Smooth muscle cell (in vitro differentiated cells): ENCODE data around the gene MRGPRX2. TPM values are rescaled to one million over a fixed set of nuclear protein-coding genes. Genes with fewer than 3 reads are reported as not detected.

Experiments used
- DNase-seq: peaks from one replicate; lab custom pipeline; 2025; ENCODE audit not compliant: unreplicated experiment; lab: John Stamatoyannopoulos, UW
- H2AFZ ChIP-seq: fragments of 200-600 bp; sonication (generic); 2 replicates; pipeline ENCODE4 v1.6.0; 2016; ENCODE audit warnings: antibody characterized with exemption, low read depth, mild to moderate bottlenecking
- H3F3A ChIP-seq: fragments of 200-600 bp; sonication (generic); 2 replicates; pipeline ENCODE4 v1.6.0; 2017; ENCODE audit warnings: antibody characterized with exemption, low read depth
- H3K27ac ChIP-seq: fragments of 200-600 bp; sonication (generic); 2 replicates; pipeline ENCODE4 v1.5.1; 2016; ENCODE audit warnings: low read depth, mild to moderate bottlenecking
- H3K27me3 ChIP-seq: fragments of 200-600 bp; sonication (generic); 2 replicates; pipeline ENCODE4 v1.6.1; 2016; ENCODE audit warnings: low read depth, mild to moderate bottlenecking
- H3K36me3 ChIP-seq: fragments of 200-600 bp; sonication (generic); 2 replicates; pipeline ENCODE4 v1.5.1; 2016; ENCODE audit warnings: low read depth
- H3K4me1 ChIP-seq: fragments of 200-600 bp; sonication (generic); 2 replicates; pipeline ENCODE4 v1.5.1; 2016; ENCODE audit warnings: low read depth
- H3K4me2 ChIP-seq: fragments of 200-600 bp; sonication (generic); 2 replicates; pipeline ENCODE4 v1.6.0; 2016; ENCODE audit warnings: mild to moderate bottlenecking
- H3K4me3 ChIP-seq: fragments of 200-600 bp; sonication (generic); 2 replicates; pipeline ENCODE4 v1.5.1; 2016; ENCODE audit warnings: mild to moderate bottlenecking
- H3K79me2 ChIP-seq: fragments of 200-600 bp; sonication (generic); 2 replicates; pipeline ENCODE4 v1.6.0; 2016; ENCODE audit warnings: low read depth, mild to moderate bottlenecking
- H3K9ac ChIP-seq: fragments of 200-600 bp; sonication (generic); 2 replicates; pipeline ENCODE4 v1.6.0; 2016; ENCODE audit warnings: low read depth
- H3K9me3 ChIP-seq: fragments of 200-600 bp; sonication (generic); replicated peaks from 2 replicates; pipeline ENCODE4 v1.5.1; 2016; ENCODE audit warnings: low read depth
- H4K20me1 ChIP-seq: fragments of 200-600 bp; sonication (generic); 2 replicates; pipeline ENCODE4 v1.6.0; 2016; ENCODE audit warnings: low read depth
- WGBS: methylation state at CpG from one replicate; pipeline ENCODE4 v1.1.7; 2016; ENCODE audit warnings: low lambda C conversion rate; 5-methylcytosine and 5-hydroxymethylcytosine counted together
- polyA plus RNA-seq: library from polyadenylated mRNA; unstranded; fragments of >200 nt; fragmentation: Nextera tagmentation; extraction: Ambion mirVana; gene quantifications from 2 replicates; pipeline ENCODE4 v1.2.1, GENCODE V29; 2016
- total RNA-seq: library from RNA; depleted of rRNA; stranded (reverse); fragments of >200 nt; gene quantifications from 2 replicates; pipeline ENCODE4 v1.2.3, GENCODE V29; 2014
- TF ChIP-seq, protein P1 (sequence below): fragments of 200-600 bp; sonication (generic); IDR thresholded peaks from 2 replicates; pipeline ENCODE4 v1.5.1; 2017; ENCODE audit warnings: borderline replicate concordance, mild to moderate bottlenecking, antibody characterized with exemption; ENCODE audit not compliant: insufficient read depth, poor library complexity, severe bottlenecking

Gene MRGPRX2
- total and polyA plus RNA-seq, 2 experiments from 2014 or later: 0.19 TPM; not detected in 1

- no peaks in the 10 kb centered on the region for H3K36me3 ChIP-seq
- no peaks in the 10 kb centered on the region for H4K20me1 ChIP-seq
- H3K4me2 ChIP-seq: no peak overlapping the region
- H3K79me2 ChIP-seq: no peaks in the 10 kb centered on the region
- no peak overlapping the region for H2AFZ ChIP-seq
- H3K27me3 ChIP-seq: no peaks in the 10 kb centered on the region
- no peak for DNase-seq
- H3K4me1 ChIP-seq: no peaks in the 10 kb centered on the region
- H3K9ac ChIP-seq: no peak overlapping the region
- H3K4me3 ChIP-seq: no peak overlapping the region
- H3F3A ChIP-seq: no peaks in the 10 kb centered on the region
- TF ChIP-seq, protein P1, sequence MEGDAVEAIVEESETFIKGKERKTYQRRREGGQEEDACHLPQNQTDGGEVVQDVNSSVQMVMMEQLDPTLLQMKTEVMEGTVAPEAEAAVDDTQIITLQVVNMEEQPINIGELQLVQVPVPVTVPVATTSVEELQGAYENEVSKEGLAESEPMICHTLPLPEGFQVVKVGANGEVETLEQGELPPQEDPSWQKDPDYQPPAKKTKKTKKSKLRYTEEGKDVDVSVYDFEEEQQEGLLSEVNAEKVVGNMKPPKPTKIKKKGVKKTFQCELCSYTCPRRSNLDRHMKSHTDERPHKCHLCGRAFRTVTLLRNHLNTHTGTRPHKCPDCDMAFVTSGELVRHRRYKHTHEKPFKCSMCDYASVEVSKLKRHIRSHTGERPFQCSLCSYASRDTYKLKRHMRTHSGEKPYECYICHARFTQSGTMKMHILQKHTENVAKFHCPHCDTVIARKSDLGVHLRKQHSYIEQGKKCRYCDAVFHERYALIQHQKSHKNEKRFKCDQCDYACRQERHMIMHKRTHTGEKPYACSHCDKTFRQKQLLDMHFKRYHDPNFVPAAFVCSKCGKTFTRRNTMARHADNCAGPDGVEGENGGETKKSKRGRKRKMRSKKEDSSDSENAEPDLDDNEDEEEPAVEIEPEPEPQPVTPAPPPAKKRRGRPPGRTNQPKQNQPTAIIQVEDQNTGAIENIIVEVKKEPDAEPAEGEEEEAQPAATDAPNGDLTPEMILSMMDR: no peak
- 96% methylated on average over 3 of the region's 3 CpGs for WGBS
- no peak overlapping the region for H3K27ac ChIP-seq
- H3K9me3 ChIP-seq: no peaks in the 10 kb centered on the region
Measured at GRCh38 chr11:19075636-19076035, 15.1 kb upstream of the MRGPRX2 start.

DNA sequence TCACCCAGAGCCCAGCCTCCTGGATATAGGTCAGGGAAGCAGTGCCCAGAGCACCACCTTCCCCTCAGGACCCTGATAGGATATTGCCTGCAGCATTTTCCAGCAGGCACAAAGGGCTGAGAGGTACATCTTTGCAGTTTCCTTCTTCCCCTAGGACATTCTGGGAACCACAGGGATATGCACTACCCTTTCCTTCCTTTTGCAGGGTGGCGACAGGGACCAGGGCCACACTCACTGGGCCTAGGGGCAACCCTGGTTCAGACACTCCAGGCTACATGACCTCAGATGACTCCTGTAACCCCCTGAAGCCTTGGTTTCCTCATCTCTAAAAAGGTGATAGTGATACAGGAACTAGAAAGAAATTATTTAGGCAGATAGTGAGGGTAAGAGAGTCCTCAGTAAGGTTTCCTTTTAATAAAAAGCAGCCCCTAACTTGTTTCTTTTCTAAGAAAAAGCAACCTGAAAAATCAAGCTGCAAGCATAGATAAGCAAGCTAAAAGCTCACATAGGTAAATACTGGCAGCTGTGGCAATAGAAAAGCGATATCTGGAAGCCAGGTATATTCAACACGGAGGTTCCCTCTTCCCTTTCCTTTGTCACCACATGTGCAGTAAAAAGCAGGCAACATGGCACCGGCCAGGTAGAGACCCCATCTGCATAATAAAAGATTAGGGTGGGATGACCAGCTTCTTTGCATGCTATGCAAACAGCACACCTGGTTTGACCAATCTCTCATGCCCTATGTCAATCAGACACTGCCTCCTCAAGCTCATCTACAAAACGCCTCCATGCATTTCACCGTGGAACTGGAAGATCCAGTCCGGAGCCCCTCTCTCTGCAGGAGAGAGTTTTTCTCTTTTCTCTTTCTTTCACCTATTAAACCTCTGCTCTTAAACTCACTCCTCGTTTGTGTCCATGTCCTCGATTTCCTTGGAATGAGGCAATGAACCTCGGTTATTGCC lies 13.2 kb upstream of the MRGPRX2 start:
- no peak overlapping the region for H3K4me3 ChIP-seq
- TF ChIP-seq, protein P1: no peak

GRCh38 chr11:19072464-19072863 lies 11.9 kb upstream of the MRGPRX2 start:
- no peaks in the 10 kb centered on the region for H3F3A ChIP-seq
- H3K4me3 ChIP-seq: no peak overlapping the region
- no peaks in the 10 kb centered on the region for H4K20me1 ChIP-seq
- H3K79me2 ChIP-seq: no peaks in the 10 kb centered on the region
- no peak for DNase-seq
- WGBS: 98% methylated on average over 5 of the region's 5 CpGs
- H3K9ac ChIP-seq: no peak overlapping the region
- H3K4me2 ChIP-seq: no peak overlapping the region
- H3K36me3 ChIP-seq: no peaks in the 10 kb centered on the region
- H2AFZ ChIP-seq: no peak overlapping the region
- H3K27ac ChIP-seq: no peak overlapping the region
- H3K9me3 ChIP-seq: no peaks in the 10 kb centered on the region
- TF ChIP-seq, protein P1: no peak
- no peaks in the 10 kb centered on the region for H3K4me1 ChIP-seq
- no peaks in the 10 kb centered on the region for H3K27me3 ChIP-seq

More for the DNA sequence above, 13.2 kb upstream of the MRGPRX2 start:
- H3K9ac ChIP-seq: no peak overlapping the region
- no peaks in the 10 kb centered on the region for H3K79me2 ChIP-seq
- WGBS: 59% methylated on average over 10 of the region's 10 CpGs
- no peak overlapping the region for H3K27ac ChIP-seq
- H3K9me3 ChIP-seq: no peaks in the 10 kb centered on the region
- H3F3A ChIP-seq: no peaks in the 10 kb centered on the region
- DNase-seq: no peak
- H3K36me3 ChIP-seq: no peaks in the 10 kb centered on the region
- no peaks in the 10 kb centered on the region for H3K27me3 ChIP-seq
- H2AFZ ChIP-seq: no peak overlapping the region
- H4K20me1 ChIP-seq: no peaks in the 10 kb centered on the region
- no peak overlapping the region for H3K4me2 ChIP-seq
- no peaks in the 10 kb centered on the region for H3K4me1 ChIP-seq

DNA sequence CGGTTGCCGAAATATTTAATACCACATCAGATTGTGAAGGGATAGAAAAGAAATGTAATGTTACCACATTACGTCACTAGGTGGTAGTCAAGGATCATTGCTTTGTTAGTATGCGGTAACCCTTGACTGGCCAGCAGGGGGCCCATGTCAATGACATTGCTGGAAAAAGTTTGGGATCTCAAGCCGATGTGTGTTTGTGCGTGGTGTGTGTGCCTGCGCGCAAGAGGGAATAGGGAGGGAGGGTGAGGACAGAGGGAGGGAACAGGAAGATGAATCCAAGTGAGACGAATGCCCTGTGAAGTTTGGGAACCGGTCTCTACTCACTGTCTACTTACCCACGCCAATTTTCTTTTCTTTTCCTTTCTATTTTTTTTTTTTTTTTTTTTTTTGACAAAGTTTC lies 10.7 kb upstream of the MRGPRX2 start:
- TF ChIP-seq, protein P1: peak; percentile 96
- Histone ChIP-seq H3K4me2 (peak overlapping the region; percentile 83), H3K4me3 (peak overlapping the region; percentile 41), H3K4me1 (no peaks in the 10 kb centered on the region), H3F3A (no peaks in the 10 kb centered on the region), H3K79me2 (no peaks in the 10 kb centered on the region), H3K36me3 (no peaks in the 10 kb centered on the region), H3K9me3 (no peaks in the 10 kb centered on the region), H2AFZ (peak overlapping the region; percentile 46), H3K27ac (no peak overlapping the region), H3K9ac (no peak overlapping the region), H4K20me1 (no peaks in the 10 kb centered on the region), H3K27me3 (no peaks in the 10 kb centered on the region)
- WGBS: 13% methylated on average over 9 of the region's 11 CpGs
- DNase-seq: peak; percentile 16
